GM12878 (cell line): ENCODE measurements around the gene C8G. TPM values are rescaled to one million over a fixed set of nuclear protein-coding genes. Genes with fewer than 3 reads are reported as not detected.

Experiments used
- ATAC-seq: fragments of 200-7000 bp; cut with Tn5 transposase; 3 replicates; pipeline ENCODE4 v1.9.1; 2020; ENCODE audit warnings: mild to moderate bottlenecking, moderate library complexity
- BruUV-seq: library from RNA; stranded (reverse); fragments of 400-500 nt; replicated peaks from 2 replicates; lab custom pipeline; 2021; lab: Mats Ljungman, UMichigan
- CTCF ChIA-PET: fragments of 300-600 bp; sonication (Branson Sonifier 250); formaldehyde crosslinking; extraction: SDS; loops from one replicate; lab custom pipeline; 2021; ENCODE audit warnings: inconsistent platforms; lab: Yijun Ruan, JAX
- POLR2A ChIA-PET: fragments of 350-600 bp; formaldehyde crosslinking; extraction: SDS; loops from one replicate; lab custom pipeline; 2021; ENCODE audit warnings: inconsistent platforms; lab: Charles Lee
- RAD21 ChIA-PET: fragments of 300-600 bp; sonication (Branson Sonifier 250); formaldehyde crosslinking; loops from one replicate; lab custom pipeline; 2023; ENCODE audit warnings: antibody characterized with exemption; ENCODE audit not compliant: unreplicated experiment; lab: Charles Lee
- SMC1A ChIA-PET: fragments of 300-600 bp; sonication (Branson Sonifier 250); formaldehyde crosslinking; loops from one replicate; lab custom pipeline; 2023; ENCODE audit not compliant: unreplicated experiment, uncharacterized antibody; lab: Charles Lee
- DNase-seq: peaks from one replicate; pipeline ENCODE4 v3.0.0-alpha.2; 2011; ENCODE audit warnings: low read depth, low spot score
- FAIRE-seq: peaks from 3 replicates; lab custom pipeline; 2011; peaks lifted over from hg19 to GRCh38; lab: Jason Lieb, UNC
- H2AFZ ChIP-seq: 2 replicates; pipeline ENCODE4 v1.6.0; 2011; ENCODE audit warnings: low read depth, low read length, control low read depth; ENCODE audit not compliant: control insufficient read depth
- H3K27ac ChIP-seq: 2 replicates; pipeline ENCODE4 v1.5.1; 2011; ENCODE audit warnings: control low read depth; ENCODE audit not compliant: control insufficient read depth, insufficient read depth
- H3K27me3 ChIP-seq, 2 experiments: replicated peaks in 1 of 2; 2 replicates each; pipeline versions ENCODE4 v1.6.0 to v1.6.1; 2011; ENCODE audit warnings: low read length in 1 of 2; ENCODE audit not compliant: control insufficient read depth in 2 of 2, insufficient read depth in 2 of 2
- H3K36me3 ChIP-seq, 2 experiments: 2 replicates each; pipeline ENCODE4 v1.5.1; 2011; ENCODE audit warnings: low read length in 1 of 2; ENCODE audit not compliant: control insufficient read depth in 2 of 2, insufficient read depth in 2 of 2
- H3K4me1 ChIP-seq: 2 replicates; pipeline ENCODE4 v1.6.1; 2011; ENCODE audit warnings: mild to moderate bottlenecking, low read length, moderate library complexity, mixed read lengths; ENCODE audit not compliant: control insufficient read depth, insufficient read depth
- H3K4me2 ChIP-seq: 2 replicates; pipeline ENCODE4 v1.6.0; 2011; ENCODE audit warnings: control low read depth; ENCODE audit not compliant: control insufficient read depth, insufficient read depth
- H3K4me3 ChIP-seq: fragments of 200-600 bp; sonication (generic); 2 replicates; pipeline ENCODE4 v1.5.1; 2016
- H3K79me2 ChIP-seq: 2 replicates; pipeline ENCODE4 v1.6.0; 2011; ENCODE audit warnings: low read length; ENCODE audit not compliant: control insufficient read depth, insufficient read depth
- H3K9ac ChIP-seq: 2 replicates; pipeline ENCODE4 v1.8.0; 2011; ENCODE audit warnings: low read length, control low read depth, mixed read lengths; ENCODE audit not compliant: control insufficient read depth, insufficient read depth
- H3K9me3 ChIP-seq: replicated peaks from 3 replicates; pipeline ENCODE4 v1.5.1; 2011; ENCODE audit warnings: mild to moderate bottlenecking, low read length; ENCODE audit not compliant: control insufficient read depth, insufficient read depth
- H4K20me1 ChIP-seq: 2 replicates; pipeline ENCODE4 v1.6.0; 2011; ENCODE audit not compliant: control insufficient read depth, insufficient read depth
- CHD4 ChIP-seq: fragments of 200-600 bp; sonication (generic); IDR thresholded peaks from 2 replicates; pipeline ENCODE4 v1.6.1; 2016; ENCODE audit warnings: mild to moderate bottlenecking
- CREM ChIP-seq: IDR thresholded peaks from 2 replicates; pipeline ENCODE4 v1.6.1; 2014; ENCODE audit warnings: antibody characterized with exemption, low read depth
- EGR1 ChIP-seq, 2 experiments: IDR thresholded peaks; 1 replicate in 1 of 2; 2 replicates in 1 of 2; pipeline ENCODE4 v1.6.1; 2011 to 2012; ENCODE audit warnings: low read depth in 2 of 2, low read length in 2 of 2, borderline replicate concordance in 1 of 2, mild to moderate bottlenecking in 1 of 2, moderate library complexity in 1 of 2
- JUNB ChIP-seq: IDR thresholded peaks from 2 replicates; pipeline ENCODE4 v1.6.1; 2016; ENCODE audit warnings: antibody characterized with exemption, mild to moderate bottlenecking
- NFXL1 ChIP-seq: fragments of 450-650 bp; IDR thresholded peaks from 2 replicates; pipeline ENCODE4 v1.6.1; 2017; ENCODE audit warnings: antibody characterized with exemption, mild to moderate bottlenecking, borderline replicate concordance
- NFYA ChIP-seq: IDR thresholded peaks from 2 replicates; pipeline ENCODE4 v1.6.1; 2011; ENCODE audit warnings: low read depth, mild to moderate bottlenecking, low read length, improper control_type of control experiment, borderline replicate concordance
- RAD51 ChIP-seq: fragments of 450-650 bp; IDR thresholded peaks from 2 replicates; pipeline ENCODE4 v1.6.1; 2016; ENCODE audit warnings: moderate library complexity, mild to moderate bottlenecking, inconsistent platforms
- SREBF1 ChIP-seq: IDR thresholded peaks from 2 replicates; pipeline ENCODE4 v1.6.1; 2012; ENCODE audit warnings: mild to moderate bottlenecking, low read length
- STAT1 ChIP-seq: fragments of 450-650 bp; conservative IDR thresholded peaks from 2 replicates; pipeline ENCODE4 v1.6.1; 2014; ENCODE audit warnings: antibody characterized with exemption, mild to moderate bottlenecking
- TBL1XR1 ChIP-seq: IDR thresholded peaks from 2 replicates; pipeline ENCODE4 v1.6.1; 2012; ENCODE audit warnings: low read depth, low read length, improper control_type of control experiment
- WGBS: methylation state at CpG from one replicate; pipeline ENCODE4 v1.1.6; 2016; ENCODE audit warnings: low lambda C conversion rate; ENCODE audit not compliant: insufficient replicate concordance, insufficient coverage; ENCODE audit errors: missing lambda C conversion rate; 5-methylcytosine and 5-hydroxymethylcytosine counted together
- in situ Hi-C: fragments of 300-500 bp; cut with MboI; formaldehyde crosslinking; loops from 9 replicates; pipeline ENCODE4 v1.14.3; 2018; ENCODE audit warnings: mixed read lengths
- intact Hi-C: fragments of 100-400 bp; cut with micrococcal nuclease; formaldehyde crosslinking; loops from one replicate; pipeline ENCODE4 v1.14.2; 2022; ENCODE audit not compliant: unreplicated experiment
- polyA plus RNA-seq, 11 experiments: library from polyadenylated mRNA; depleted of rRNA in 4 of 11; unstranded in 6 of 11; stranded (reverse) in 5 of 11; fragments of >200 nt; fragmentation: Nextera tagmentation in 4 of 11; fragmentation: Illumina TruSeq in 1 of 11; extraction: Ambion mirVana in 4 of 11; extraction: Trizol in 1 of 11; gene quantifications; 1 replicate in 1 of 11; 2 replicates in 10 of 11; pipeline versions ENCODE4 v1.2.1 to v1.2.3, GENCODE V29; 2011 to 2016; ENCODE audit warnings: inconsistent platforms in 2 of 11, missing spikeins in 2 of 11, low read depth in 1 of 11
- total RNA-seq, 4 experiments: library from RNA; depleted of rRNA in 3 of 4; stranded (reverse); fragments of >200 nt in 3 of 4; fragmentation: Illumina TruSeq in 1 of 4; extraction: Trizol in 1 of 4; gene quantifications; 2 replicates each; pipeline versions ENCODE4 v1.2.1 to v1.2.3, GENCODE V29; 2013 to 2021
- TF ChIP-seq, protein P1 (sequence below): fragments of 450-650 bp; IDR thresholded peaks from 2 replicates; pipeline ENCODE4 v1.6.1; 2017; ENCODE audit warnings: mild to moderate bottlenecking, moderate library complexity

The C8G gene
- total and polyA plus RNA-seq, 10 of the 15 experiments (the other 5 are each of a cell fraction or from before 2014, with no cell fraction given) = 0.26 to 0.69 (median 0.50) TPM; not detected in 7

DNA sequence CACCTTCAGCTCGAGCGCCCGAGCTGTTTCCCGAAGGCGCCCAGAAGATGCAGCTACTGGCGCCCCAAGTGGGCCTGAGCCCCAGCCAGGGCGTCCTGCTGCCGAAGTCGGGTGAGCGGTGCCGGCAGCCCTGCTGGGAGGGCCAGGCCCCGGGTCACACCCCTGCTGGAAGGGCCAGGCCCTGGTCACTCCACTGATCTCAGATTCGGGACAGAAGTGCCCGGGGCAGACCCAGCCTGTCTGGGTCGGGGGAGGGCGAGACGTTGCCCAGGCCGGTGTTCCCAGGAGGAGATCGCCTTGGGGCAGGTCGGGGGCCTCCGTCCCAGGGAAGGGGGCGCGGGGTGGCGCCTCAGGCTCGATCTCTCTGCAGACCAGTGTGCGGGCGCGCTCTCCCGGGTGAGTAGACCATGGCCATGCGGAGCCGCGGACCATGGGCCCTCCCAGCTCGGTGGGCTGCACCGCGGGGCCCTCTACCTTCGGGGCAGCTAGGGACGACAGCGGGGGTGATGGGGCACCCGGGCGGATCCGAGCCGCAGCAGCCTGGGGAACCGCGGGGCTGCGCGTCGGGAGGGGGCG, 40.1 kb downstream of the C8G start (continued):
- no peak for TF ChIP-seq NFXL1

DNA sequence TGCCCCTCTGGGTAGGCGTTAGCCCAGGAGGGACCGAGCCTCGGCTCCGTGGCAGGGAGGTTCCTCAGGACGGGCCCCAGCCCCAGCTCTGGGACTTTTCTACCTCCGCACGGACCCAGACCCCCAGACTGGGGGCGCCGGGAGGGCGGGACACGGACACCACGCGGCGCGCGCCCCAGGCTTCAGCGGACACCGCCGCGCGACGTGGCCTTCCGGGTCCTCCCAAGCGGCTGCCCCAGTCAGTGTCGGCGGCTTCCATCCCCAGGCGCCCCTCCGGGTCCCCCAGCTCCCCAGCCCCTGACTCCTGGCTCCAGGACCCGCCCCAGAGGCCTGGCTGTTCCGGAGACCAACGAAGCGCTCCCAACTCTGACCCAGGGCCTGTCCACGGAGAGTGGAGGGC, 40.8 kb downstream of the C8G start:
- TF ChIP-seq CHD4 (no peak), SREBF1 (no peak), TBL1XR1 (no peak), CREM (no peak), JUNB (no peak), NFYA (no peak)
- H3K36me3 ChIP-seq = no peaks in the 10 kb centered on the region
- no TSS peak for BruUV-seq
- peaks cover 5 to 6% of the 10 kb centered on the region in 2 experiments for H3K27me3 ChIP-seq
- H4K20me1 ChIP-seq = peaks cover 3% of the 10 kb centered on the region; the same call in 1 of the 2 replicates
- POLR2A ChIA-PET = no interaction called here
- H3K79me2 ChIP-seq = no peaks in the 10 kb centered on the region
- no peak overlapping the region for H3K9ac ChIP-seq
- no peak overlapping the region for H2AFZ ChIP-seq
- FAIRE-seq (no peak), DNase-seq (no peak), ATAC-seq (no peak)
- no peak overlapping the region for H3K4me2 ChIP-seq
- RAD21 ChIA-PET = no interaction called here
- H3K9me3 ChIP-seq = no peaks in the 10 kb centered on the region
- CTCF ChIA-PET = no interaction called here
- H3K27ac ChIP-seq = no peak overlapping the region
- WGBS = 81% methylated on average over 25 of the region's 33 CpGs
- SMC1A ChIA-PET = no interaction called here
- intact Hi-C loops (no loop called here), in situ Hi-C loops (no loop called here)
- H3K4me1 ChIP-seq = no peaks in the 10 kb centered on the region
- H3K4me3 ChIP-seq = no peak overlapping the region

DNA sequence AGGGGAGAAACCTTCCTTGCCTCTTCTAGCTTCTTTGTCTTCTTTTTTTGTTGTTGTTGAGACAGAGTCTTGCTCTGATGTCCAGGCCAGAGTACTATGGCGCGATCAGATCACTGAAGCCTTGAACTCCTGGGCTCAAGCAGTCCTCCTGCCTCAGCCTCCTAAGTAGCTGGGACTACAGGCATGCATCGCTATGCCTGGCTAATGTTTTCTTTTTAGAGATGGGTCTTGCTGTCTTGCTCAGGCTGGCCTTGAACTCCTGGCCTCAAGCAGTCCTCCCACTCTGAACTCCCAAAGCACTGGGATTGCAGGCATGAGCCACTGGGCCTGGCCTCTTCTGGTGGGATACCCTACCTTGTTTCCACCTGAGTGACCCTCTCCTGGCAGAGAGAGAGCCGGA, 43.8 kb downstream of the C8G start:
- Histone ChIP-seq H3K27me3 (peaks cover 3 to 5% of the 10 kb centered on the region in 2 experiments), H3K9me3 (no peaks in the 10 kb centered on the region; the same call in 2 of the 3 replicates), H2AFZ (no peak overlapping the region), H4K20me1 (peaks cover 1% of the 10 kb centered on the region; the same call in 1 of the 2 replicates), H3K4me2 (no peak overlapping the region), H3K4me3 (no peak overlapping the region), H3K79me2 (no peaks in the 10 kb centered on the region; the same call in 1 of the 2 replicates), H3K27ac (no peak overlapping the region), H3K9ac (no peak overlapping the region), H3K4me1 (peaks cover 8% of the 10 kb centered on the region), H3K36me3 (no peaks in the 10 kb centered on the region)
- in situ Hi-C loops (no loop called here), intact Hi-C loops (no loop called here)
- ChIA-PET POLR2A (no interaction called here), SMC1A (no interaction called here), RAD21 (no interaction called here), CTCF (interaction anchor here (0.6 kb wide), 1 partner anchor 81 kb away, joined by 4 read pairs; no protein-coding TSS in a partner anchor)
- ATAC-seq (no peak), DNase-seq (no peak), FAIRE-seq (no peak)
- no TSS peak for BruUV-seq
- TF ChIP-seq, protein P1, sequence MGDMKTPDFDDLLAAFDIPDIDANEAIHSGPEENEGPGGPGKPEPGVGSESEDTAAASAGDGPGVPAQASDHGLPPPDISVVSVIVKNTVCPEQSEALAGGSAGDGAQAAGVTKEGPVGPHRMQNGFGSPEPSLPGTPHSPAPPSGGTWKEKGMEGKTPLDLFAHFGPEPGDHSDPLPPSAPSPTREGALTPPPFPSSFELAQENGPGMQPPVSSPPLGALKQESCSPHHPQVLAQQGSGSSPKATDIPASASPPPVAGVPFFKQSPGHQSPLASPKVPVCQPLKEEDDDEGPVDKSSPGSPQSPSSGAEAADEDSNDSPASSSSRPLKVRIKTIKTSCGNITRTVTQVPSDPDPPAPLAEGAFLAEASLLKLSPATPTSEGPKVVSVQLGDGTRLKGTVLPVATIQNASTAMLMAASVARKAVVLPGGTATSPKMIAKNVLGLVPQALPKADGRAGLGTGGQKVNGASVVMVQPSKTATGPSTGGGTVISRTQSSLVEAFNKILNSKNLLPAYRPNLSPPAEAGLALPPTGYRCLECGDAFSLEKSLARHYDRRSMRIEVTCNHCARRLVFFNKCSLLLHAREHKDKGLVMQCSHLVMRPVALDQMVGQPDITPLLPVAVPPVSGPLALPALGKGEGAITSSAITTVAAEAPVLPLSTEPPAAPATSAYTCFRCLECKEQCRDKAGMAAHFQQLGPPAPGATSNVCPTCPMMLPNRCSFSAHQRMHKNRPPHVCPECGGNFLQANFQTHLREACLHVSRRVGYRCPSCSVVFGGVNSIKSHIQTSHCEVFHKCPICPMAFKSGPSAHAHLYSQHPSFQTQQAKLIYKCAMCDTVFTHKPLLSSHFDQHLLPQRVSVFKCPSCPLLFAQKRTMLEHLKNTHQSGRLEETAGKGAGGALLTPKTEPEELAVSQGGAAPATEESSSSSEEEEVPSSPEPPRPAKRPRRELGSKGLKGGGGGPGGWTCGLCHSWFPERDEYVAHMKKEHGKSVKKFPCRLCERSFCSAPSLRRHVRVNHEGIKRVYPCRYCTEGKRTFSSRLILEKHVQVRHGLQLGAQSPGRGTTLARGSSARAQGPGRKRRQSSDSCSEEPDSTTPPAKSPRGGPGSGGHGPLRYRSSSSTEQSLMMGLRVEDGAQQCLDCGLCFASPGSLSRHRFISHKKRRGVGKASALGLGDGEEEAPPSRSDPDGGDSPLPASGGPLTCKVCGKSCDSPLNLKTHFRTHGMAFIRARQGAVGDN = no peak
- TF ChIP-seq STAT1 (no peak), EGR1 (IDR thresholded peaks at IDR 0.05; ENCODE audit: borderline replicate concordance in 1 of 2, low read depth in 2 of 2, low read length in 2 of 2) (no peak), RAD51 (no peak)
- WGBS = 61% methylated on average over 4 of the region's 4 CpGs
